HG03103 (cell line): ENCODE results near the gene RIC1.
"Not testable (repeated sequence)": the region's sequence is repeated elsewhere in the genome, so short reads cannot be mapped to it uniquely, and the experiment has no call there.

Experiments used
- ATAC-seq: cut with Tn5 transposase; IDR thresholded peaks from one replicate; pipeline ENCODE4 v1.9.1; 2021; ENCODE audit warnings: low read depth; ENCODE audit not compliant: unreplicated experiment

The RIC1 gene

DNA sequence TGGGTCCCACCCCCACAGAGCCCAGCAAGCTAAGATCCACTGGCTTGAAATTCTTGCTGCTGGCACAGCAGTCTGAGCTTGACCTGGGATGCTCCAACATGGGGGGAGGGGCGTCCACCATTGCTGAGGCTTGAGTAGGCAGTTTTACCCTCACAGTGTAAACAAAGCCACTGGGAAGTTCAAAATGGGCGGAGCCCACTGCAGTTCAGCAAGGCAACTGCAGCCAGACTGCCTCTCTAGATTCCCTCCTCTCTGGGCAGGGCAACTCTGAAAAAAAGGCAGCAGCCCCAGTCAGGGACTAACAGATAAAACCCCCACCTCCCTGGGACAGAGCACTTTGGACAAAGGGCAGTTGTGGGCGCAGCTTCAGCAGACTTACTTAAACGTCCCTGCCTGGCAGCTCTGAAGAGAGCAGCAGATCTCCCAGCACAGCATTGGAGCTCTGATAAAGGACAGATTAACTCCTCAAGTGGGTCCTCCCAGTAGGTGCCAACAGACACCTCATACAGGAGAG is 150.9 kb downstream of the RIC1 start:
- not testable (repeated sequence) for ATAC-seq

DNA sequence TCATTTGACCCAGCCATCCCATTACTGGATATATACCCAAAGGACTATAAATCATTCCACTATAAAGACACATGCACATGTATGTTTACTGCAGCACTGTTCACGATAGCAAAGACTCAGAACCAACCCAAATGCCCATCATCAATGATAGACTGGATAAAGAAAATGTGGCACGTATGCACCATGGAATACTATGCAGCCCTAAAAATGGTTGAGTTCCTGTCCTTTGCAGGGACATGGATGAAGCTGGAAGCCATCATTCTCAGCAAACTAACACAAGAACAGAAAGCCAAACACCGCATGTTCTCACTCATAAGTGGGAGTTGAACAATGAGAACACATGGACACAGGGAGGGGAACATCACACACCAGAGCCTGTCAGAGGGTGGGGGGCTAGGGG is 154.5 kb downstream of the RIC1 start:
- not testable (repeated sequence) for ATAC-seq

DNA sequence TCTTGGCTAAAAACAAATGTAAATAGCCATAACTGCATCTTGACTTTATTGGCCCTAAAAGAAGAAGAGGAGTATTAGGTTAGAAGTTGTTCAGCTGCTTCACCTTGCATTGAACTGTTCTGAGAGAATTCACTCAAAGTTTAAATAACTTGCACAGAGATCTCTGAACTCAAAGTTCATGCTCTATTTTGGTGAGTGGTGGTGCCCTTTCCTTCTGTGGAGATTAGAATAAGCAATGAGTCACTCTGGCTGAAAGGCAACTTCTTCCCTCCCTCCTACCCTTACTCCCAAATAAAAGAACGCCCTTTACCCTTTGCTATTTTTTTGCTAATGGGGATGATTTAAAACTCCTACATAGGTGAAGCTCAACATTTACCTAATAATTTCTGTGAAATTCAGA is 155.1 kb downstream of the RIC1 start:
- ATAC-seq, result no peak

- ATAC-seq, result no peak
These were observed 155.8 kb downstream of the RIC1 start for GRCh38 chr9:5784526-5785315.

DNA sequence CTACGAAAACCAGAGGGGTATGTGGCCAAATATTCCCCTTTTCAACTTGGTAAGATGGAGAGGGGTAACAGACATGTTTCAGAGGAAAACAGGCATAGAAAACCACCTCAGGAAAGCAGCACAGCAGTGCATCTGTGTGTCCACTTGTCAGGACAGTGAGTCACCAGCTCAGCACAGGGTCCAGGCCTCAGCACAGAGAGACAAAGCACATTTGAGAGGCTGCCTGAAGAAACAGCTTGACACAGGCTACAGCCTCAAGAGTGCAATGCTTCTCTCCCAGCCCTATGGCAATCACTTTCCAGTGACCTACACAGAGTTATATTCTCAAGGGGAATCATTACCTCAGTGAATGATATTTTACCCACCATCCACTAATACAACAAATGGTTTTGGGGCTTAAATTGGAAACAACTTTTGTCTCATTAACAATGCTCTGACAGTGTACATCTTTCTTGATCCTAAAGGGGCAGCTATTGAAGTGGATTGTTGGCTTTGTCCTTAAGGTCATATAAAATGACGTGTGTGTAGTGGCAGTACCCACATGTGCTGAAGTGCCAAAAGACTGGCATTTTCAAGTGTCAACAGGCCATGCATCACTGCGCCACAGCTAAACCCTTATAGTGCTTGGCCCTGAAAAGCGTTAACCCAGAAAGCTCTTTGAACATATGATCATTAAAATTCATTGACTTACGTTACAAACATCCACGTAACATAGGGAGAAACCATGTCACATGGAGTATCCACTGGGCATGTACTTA is 157.6 kb downstream of the RIC1 start:
- ATAC-seq, result no peak

DNA sequence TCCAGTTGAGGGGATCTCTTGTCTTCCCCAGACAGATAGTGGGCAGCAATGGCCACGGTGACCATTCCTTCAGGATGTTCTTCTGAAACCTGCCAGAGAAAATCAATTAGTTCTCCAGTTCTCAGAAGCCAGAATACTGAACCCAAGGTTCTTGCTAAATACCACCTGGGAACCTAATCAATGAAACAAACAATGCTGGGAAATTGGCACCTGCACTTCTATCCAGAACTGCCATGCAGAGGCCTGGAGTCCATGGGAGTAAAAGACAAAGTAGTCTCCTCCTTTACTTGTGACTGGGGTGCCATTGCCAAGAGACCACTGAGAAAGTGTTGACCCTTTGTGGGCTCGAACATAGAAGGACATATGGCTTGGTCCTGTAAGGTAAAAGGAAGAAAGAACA is 158.3 kb downstream of the RIC1 start:
- ATAC-seq, result no peak

DNA sequence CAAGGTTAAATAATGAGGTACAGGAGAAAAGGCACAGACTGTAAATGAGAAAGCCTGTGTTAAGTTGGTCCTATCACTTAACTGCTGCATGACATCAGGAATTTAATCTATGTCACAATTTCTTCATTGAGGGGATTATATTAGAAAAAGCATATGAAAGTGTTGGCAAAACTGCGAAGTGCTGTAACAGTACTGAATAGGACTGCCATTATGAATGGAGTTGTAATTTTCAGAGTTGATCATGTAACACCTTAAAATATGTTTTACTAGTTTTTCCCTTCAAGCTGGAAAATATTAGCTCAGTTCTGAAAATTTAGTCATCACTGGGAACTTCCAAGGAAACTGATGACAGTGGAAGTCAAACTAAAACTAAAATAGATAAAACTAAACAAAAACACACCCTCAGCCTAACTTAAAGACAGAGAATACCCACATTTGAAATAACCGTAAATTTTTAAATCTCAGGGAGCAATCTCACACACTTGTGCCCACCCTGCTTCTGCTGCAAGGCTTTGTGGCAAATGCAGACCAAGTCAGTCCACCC is 158.9 kb downstream of the RIC1 start:
- ATAC-seq, result no peak

GRCh38 chr9:5789489-5789888 is 160.6 kb downstream of the RIC1 start:
- ATAC-seq, result no peak

- no peak for ATAC-seq
These were observed 162.0 kb downstream of the RIC1 start for GRCh38 chr9:5790923-5791322.

GRCh38 chr9:5791870-5792269 is 163.0 kb downstream of the RIC1 start:
- ATAC-seq, result no peak

DNA sequence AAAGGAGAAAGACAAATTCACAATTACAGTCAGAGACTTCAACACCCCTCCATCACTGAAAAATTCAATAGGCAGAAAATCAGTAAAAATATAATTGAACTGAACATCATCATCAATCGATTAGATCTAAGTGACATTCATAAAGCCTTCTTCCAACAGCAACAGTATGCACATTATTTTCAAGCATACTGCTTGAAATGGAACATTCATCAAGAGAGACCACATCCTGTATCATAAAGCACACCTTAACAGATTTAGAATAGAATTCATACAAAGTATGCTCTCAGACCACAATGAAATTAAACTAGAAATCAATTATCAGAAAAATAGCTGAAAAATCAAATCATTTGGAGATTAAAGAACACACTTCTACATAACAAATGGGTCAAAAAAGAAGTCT is 164.9 kb downstream of the RIC1 start:
- no peak for ATAC-seq

DNA sequence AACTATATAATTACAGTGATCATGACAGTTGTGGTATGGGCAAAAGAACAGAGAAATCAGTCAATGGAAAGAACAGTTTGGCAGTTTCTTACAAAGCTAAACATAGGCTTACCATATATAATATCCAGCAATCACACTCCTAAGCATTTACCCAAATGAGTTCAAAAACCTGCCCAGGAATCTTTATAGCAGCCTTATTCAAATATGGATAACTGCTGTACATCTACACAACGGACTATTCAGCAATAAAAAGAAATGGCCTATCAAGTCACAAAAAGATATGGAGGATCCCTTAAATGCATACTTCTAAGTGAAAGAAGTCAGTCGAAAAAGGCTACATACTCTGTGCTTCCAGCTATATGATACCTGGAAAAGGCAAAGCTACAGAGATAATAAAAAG is 167.4 kb downstream of the RIC1 start:
- no peak for ATAC-seq

DNA sequence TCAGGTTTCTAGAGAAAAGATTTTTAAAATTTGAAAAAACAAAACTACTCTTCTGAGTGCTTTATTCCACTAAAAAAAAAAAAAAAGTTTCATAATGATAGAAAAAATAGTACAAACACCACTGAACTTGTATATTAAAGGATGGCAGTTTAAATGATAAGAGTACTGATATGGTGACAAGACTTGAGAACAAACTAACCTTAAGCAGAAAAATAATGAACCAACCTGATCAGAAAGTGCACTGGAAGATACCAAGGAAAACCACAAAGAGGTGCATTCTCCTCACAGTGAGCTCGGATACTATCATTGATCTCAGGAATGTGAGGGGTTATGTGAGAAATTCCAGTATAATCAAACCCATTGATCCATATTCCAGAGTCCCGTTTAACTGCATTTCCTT is 169.7 kb downstream of the RIC1 start:
- no peak for ATAC-seq

DNA sequence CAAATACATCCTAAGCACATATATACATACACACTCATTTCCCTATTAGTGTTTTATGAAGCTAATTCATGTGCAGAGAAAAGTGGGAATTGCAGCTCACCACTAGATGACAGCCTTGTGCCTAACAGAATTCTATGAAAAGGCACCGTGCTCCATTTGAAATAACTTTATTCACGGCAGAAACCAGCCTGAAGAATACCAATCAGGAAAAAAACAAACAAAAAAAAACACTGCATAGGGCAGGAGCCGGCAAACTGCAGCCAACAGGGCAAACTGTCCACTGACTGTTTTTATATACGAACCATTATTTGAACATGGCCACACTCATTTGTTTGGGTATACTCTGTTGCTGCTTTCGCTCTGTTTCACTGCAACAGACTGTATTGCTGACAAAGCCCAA is 170.4 kb downstream of the RIC1 start:
- ATAC-seq, result no peak

DNA sequence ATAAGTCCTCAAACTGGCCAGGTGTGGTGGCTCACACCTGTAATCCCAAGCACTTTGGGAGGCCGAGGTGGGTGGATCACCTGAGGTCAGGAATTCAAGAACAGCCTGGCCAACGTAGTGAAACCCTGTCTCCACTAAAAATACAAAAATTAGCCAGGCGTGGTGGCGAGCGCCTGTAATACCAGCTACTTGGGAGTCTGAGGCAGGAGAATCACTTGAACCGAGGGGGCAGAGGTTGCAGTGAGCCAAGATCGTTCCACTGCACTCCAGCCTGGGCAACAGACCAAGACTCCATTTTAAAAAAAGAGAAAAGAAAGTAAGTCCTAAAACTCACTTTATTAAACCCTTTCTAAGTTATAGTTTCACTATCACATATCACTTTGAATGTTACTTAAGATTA is 171.5 kb downstream of the RIC1 start:
- ATAC-seq, result not testable (repeated sequence)

DNA sequence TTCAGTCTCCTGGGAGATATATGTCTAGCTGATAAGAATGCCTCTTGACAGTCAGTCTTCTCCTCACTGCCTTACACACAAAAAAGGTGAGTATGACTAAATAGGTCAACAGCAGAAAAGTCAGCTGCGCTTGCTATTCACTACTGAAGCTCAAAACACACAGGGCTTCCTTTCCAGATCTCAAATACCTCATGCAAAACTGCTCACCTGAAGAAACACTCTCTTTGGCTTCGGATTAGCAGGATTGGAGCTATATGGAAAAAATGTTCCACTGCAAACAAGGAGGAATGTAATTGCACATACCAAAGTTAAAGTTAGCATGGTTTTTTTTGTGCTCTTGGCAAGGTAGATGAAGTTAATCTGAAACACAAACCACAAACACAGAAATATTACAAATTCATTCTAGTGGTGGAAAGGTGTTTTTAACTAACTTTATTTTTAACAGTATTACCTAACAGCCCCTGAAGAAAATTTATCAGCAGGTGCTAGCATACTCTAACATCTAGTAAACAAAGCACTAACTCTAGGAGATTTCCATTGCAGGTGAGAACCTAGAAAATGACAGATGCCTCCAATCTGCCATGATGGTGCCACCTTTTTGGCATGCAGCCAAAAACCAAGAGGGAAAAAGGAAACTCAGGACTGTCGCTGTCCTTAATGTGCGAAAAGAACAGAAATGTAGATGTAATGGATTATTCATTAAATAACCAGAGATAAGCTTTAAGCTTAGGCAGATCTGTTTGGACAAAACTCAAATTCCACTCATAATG is 172.2 kb downstream of the RIC1 start:
- no peak for ATAC-seq

- ATAC-seq, result no peak
These were observed 172.8 kb downstream of the RIC1 start for GRCh38 chr9:5801739-5802113.

GRCh38 chr9:5805478-5805877 is 176.6 kb downstream of the RIC1 start:
- ATAC-seq, result no peak

DNA sequence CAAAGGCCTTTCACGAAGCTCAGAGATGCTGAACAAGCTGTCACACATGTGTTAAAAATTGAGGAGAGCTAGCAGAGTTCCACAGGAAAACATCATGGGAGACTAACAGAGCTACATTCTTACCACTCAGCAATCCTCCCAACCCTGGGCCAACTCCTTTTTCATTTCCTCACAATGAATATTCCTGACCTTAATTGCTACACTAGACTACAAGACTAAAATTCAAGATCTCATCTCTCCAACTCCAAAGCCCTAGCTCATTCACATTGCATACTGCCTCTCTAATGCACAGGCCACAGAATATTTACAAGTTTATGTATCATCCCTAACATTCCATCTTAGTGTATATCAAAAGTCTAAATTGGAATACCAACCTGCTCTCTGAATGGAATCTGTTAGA is 182.8 kb downstream of the RIC1 start:
- ATAC-seq, result no peak

DNA sequence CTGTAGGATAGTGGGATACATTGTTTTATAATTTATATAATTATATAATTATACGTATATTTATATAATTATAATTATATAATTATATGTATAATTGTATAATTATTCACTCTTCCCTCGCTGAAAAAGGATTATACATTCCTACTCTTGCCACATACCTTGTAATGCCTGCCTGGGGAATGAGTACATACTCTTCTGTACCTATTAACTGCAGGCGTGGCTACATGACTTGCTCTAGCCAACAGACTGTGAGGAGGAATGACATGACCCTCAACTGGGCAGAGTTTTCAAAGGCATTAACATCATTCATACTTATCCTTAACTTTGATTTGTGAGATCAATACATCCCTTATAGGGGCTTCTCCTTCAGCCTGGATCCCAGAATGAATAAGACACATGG is 184.9 kb downstream of the RIC1 start:
- ATAC-seq, result no peak

GRCh38 chr9:5815461-5815860 is 186.6 kb downstream of the RIC1 start:
- ATAC-seq, result no peak
